ENCODE measurements around the gene SUGP1. TPM values are rescaled to one million over a fixed set of nuclear protein-coding genes. Genes with fewer than 3 reads are reported as not detected.

Gene SUGP1
- total RNA-seq, 2 donors from 2014 or later: 13.5 to 16.3 TPM

DNA sequence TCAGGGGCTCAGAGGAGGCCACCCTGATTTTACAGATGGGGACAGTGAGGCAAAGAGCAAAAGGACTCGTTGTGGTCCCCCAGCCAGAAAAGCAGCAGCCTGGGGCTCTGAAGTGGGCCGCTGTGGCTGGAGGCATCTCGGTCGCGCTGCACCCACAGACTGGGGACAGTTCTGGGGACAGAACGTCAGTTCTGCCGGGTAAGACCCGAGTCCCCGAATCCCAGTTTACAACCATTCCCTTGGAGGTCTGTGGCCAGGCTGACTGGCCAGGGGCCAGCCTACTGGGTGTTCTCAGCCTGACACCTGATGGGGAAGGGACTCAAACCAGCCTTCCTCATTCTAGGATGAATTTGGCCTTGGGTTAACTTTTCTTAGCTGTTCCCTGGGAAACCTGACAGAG, 14.1 kb downstream of the SUGP1 start:
- 84 to 100% methylated on average over 7 to 9 of the region's 9 CpGs for WGBS, 2 donors
- no peak for ATAC-seq

GRCh38 chr19:19305696-19306095, 14.6 kb downstream of the SUGP1 start:
- H3K9me3 ChIP-seq: no peaks in the 10 kb centered on the region
- H3K27ac ChIP-seq: no peak overlapping the region
- TF ChIP-seq POLR2A (IDR thresholded peaks at IDR 0.05) (no peak), CTCF (IDR thresholded peaks at IDR 0.05) (no peak)
- intact Hi-C loops (cut with DNase I): no loop called here
- DNase-seq (no peak), ATAC-seq (no peak)
- H3K36me3 ChIP-seq (replicated peaks in 1 of 2; ENCODE audit: insufficient read depth in 1 of 2, low read depth in 2 of 2): peaks cover 0 to 42% of the 10 kb centered on the region in 2 donors
- no peaks in the 10 kb centered on the region for H3K27me3 ChIP-seq
- H3K4me1 ChIP-seq: no peaks in the 10 kb centered on the region
- no peak overlapping the region for H3K4me3 ChIP-seq
- WGBS, 2 donors: 97 to 100% methylated on average over 2 to 6 of the region's 16 CpGs

More for the DNA sequence above, 14.1 kb downstream of the SUGP1 start:
- TF ChIP-seq CTCF (IDR thresholded peaks at IDR 0.05) (no peak), POLR2A (IDR thresholded peaks at IDR 0.05) (no peak)
- Histone ChIP-seq H3K4me1 (no peaks in the 10 kb centered on the region), H3K27ac (no peak overlapping the region), H3K27me3 (no peaks in the 10 kb centered on the region), H3K4me3 (no peak overlapping the region), H3K36me3 (replicated peaks in 1 of 2; ENCODE audit: insufficient read depth in 1 of 2, low read depth in 2 of 2) (peaks cover 0 to 42% of the 10 kb centered on the region in 2 donors), H3K9me3 (no peaks in the 10 kb centered on the region)
- no peak for DNase-seq
- intact Hi-C loops (cut with DNase I): no loop called here

DNA sequence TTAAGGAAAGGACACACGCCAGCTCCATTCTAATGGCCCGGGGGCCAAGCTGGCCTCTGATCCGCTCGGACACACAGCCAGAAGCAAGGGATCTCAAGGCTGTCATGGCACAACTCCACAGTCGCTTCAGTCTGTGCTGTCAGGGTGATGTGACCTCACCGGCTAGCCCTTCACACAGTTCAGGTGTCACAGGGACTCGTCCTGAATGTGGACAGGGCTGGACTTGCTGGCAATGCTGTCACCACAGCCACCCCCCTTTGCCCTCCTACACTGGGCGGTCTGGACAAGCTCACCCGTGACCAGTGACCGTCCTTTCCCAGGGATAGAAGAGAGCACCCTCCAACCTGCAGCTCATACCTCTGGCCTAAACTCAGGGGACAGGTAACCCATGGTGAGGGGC, 15.2 kb downstream of the SUGP1 start:
- DNase-seq (no peak), ATAC-seq (no peak)
- H3K4me1 ChIP-seq: no peaks in the 10 kb centered on the region
- no peak overlapping the region for H3K27ac ChIP-seq
- WGBS, 2 donors: 90 to 93% methylated on average over 3 to 10 of the region's 10 CpGs
- H3K36me3 ChIP-seq (replicated peaks in 1 of 2; ENCODE audit: insufficient read depth in 1 of 2, low read depth in 2 of 2): peaks cover 0 to 39% of the 10 kb centered on the region in 2 donors
- intact Hi-C loops (cut with DNase I): no loop called here
- H3K9me3 ChIP-seq: no peaks in the 10 kb centered on the region
- H3K4me3 ChIP-seq: no peak overlapping the region
- no peaks in the 10 kb centered on the region for H3K27me3 ChIP-seq
- TF ChIP-seq POLR2A (IDR thresholded peaks at IDR 0.05) (no peak), CTCF (IDR thresholded peaks at IDR 0.05) (no peak)

DNA sequence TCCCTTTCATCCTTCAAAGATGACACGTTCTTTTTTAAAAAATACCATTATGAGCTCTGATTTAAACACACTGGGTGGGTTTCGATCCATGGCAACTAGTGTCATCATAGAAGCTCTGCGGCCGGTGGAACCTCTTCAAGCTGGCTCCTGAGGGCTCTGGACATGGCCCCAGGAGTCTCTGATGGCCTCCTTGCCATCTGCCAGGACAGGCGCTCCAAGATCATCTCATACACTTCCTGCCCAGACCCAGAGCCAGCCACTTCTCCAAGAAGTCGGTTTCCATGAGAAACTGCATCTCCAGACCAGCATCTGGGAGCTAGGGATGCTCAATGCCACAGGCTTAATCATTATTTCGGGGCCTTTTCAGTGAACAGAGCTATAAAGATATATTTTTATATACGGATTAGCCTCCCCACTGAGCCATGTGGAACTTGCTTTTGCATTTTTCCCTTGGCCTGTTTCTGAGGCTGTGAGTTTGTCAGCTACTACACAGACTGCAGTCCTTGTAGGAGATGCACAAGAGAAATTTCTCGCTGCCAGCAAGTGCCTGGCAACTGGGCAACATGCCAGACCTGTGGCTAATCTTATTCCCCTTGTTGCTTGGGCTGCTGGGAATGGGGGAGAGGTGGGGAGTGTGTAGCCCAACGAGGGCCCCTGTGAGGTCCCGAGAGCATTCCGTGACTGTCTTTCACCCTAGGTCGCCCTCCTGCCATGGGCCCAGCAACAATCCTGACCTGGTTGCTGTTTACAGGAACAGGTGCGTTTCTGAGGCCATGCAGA, 15.9 kb downstream of the SUGP1 start:
- WGBS, 2 donors: 93 to 99% methylated on average over 10 to 14 of the region's 14 CpGs
- ATAC-seq (no peak), DNase-seq (no peak)
- no peaks in the 10 kb centered on the region for H3K4me1 ChIP-seq
- H3K27ac ChIP-seq: no peak overlapping the region
- peaks cover 0 to 36% of the 10 kb centered on the region in 2 donors for H3K36me3 ChIP-seq (replicated peaks in 1 of 2; ENCODE audit: insufficient read depth in 1 of 2, low read depth in 2 of 2)
- no peak for TF ChIP-seq POLR2A (IDR thresholded peaks at IDR 0.05)
- TF ChIP-seq CTCF (IDR thresholded peaks at IDR 0.05): no peak
- H3K27me3 ChIP-seq: no peaks in the 10 kb centered on the region
- no peaks in the 10 kb centered on the region for H3K9me3 ChIP-seq
- H3K4me3 ChIP-seq: no peak overlapping the region
- intact Hi-C loops (cut with DNase I): no loop called here

DNA sequence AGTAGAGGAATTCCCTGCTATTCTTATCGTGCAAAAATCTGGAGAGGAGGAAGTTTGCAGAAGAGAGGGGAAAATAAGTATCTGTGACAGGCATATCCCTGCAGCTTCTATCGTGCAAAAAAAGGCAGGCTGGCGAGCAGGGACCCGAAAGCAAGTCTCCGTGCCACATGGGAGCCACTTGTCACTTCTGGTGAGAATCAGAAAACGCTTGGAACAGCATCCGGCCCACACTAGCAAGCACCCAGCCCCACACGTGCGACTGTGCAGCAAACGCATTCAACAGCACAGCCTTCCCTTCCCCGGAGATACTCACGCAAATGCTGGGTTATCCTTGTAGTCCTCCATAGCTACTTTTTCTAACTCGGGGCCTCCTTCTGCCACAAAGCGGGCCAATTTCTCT, 16.9 kb downstream of the SUGP1 start:
- intact Hi-C loops (cut with DNase I): no loop called here
- H3K4me3 ChIP-seq: no peak overlapping the region
- H3K36me3 ChIP-seq (replicated peaks in 1 of 2; ENCODE audit: insufficient read depth in 1 of 2, low read depth in 2 of 2): peaks cover 0 to 31% of the 10 kb centered on the region in 2 donors
- WGBS, 2 donors: 91 to 94% methylated on average over 14 of the region's 14 CpGs
- no peaks in the 10 kb centered on the region for H3K9me3 ChIP-seq
- H3K4me1 ChIP-seq: no peaks in the 10 kb centered on the region
- TF ChIP-seq CTCF (IDR thresholded peaks at IDR 0.05): no peak
- TF ChIP-seq POLR2A (IDR thresholded peaks at IDR 0.05): no peak
- H3K27me3 ChIP-seq: no peaks in the 10 kb centered on the region
- ATAC-seq (no peak), DNase-seq (no peak)
- H3K27ac ChIP-seq: no peak overlapping the region

All from body of pancreas (tissue), 4 donors.